Sigmoid colon (tissue), 7 donors: Measurements from ENCODE around the gene LMNTD2. TPM values are rescaled to one million over a fixed set of nuclear protein-coding genes. Genes with fewer than 3 reads are reported as not detected.

Source experiments
- DNase-seq: peaks from one replicate; pipeline ENCODE4 v3.0.0-alpha.2; 2019
- H3K27ac ChIP-seq, 4 donors: fragments of 200-600 bp; sonication (generic); one replicate each; pipeline ENCODE4 v1.5.1; 2016 to 2019; ENCODE audit warnings: mild to moderate bottlenecking in 1 of 4
- H3K27me3 ChIP-seq, 3 donors: fragments of 200-600 bp; sonication (generic); one replicate each; pipeline ENCODE4 v1.5.1; 2019; ENCODE audit warnings: mild to moderate bottlenecking in 1 of 3
- H3K36me3 ChIP-seq, 4 donors: fragments of 200-600 bp; sonication (generic); one replicate each; pipeline ENCODE4 v1.5.1; 2016 to 2019
- H3K4me1 ChIP-seq, 4 donors: fragments of 200-600 bp; sonication (generic); one replicate each; pipeline ENCODE4 v1.5.1; 2017 to 2019
- H3K4me3 ChIP-seq, 4 donors: fragments of 200-600 bp; sonication (generic); one replicate each; pipeline ENCODE4 v1.5.1; 2017 to 2019; ENCODE audit warnings: mild to moderate bottlenecking in 2 of 4, moderate library complexity in 1 of 4
- H3K9me3 ChIP-seq, 4 donors: fragments of 200-600 bp in 3 of 4; sonication (generic) in 3 of 4; one replicate each; pipeline versions ENCODE4 v1.5.1 to v1.6.1; 2013 to 2019
- EP300 ChIP-seq, 4 donors: sonication (generic); formaldehyde crosslinking; IDR thresholded peaks; one replicate each; pipeline ENCODE4 v1.6.1; 2017; ENCODE audit warnings: antibody characterized with exemption in 4 of 4
- POLR2A ChIP-seq, 2 donors: fragments of 450-650 bp; IDR thresholded peaks; one replicate each; pipeline ENCODE4 v1.6.1; 2016; ENCODE audit warnings: antibody characterized with exemption in 2 of 2, mild to moderate bottlenecking in 2 of 2, moderate library complexity in 2 of 2
- POLR2AphosphoS5 ChIP-seq, 4 donors: sonication (generic); formaldehyde crosslinking; IDR thresholded peaks; one replicate each; pipeline ENCODE4 v1.6.1; 2017; ENCODE audit warnings: antibody characterized with exemption in 4 of 4
- WGBS, 2 donors: extraction: QIAGEN DNeasy Blood & Tissue Kit; methylation state at CpG; one replicate each; pipeline ENCODE4 v1.1.7; 2013; 5-methylcytosine and 5-hydroxymethylcytosine counted together
- intact Hi-C: fragments of 100-400 bp; cut with DNase I; formaldehyde crosslinking; loops from one replicate; pipeline ENCODE4 v1.15.1; 2023
- polyA plus RNA-seq, 3 donors: library from polyadenylated mRNA; stranded (reverse); fragments of 200-250 nt; gene quantifications; one replicate each; pipeline ENCODE4 v1.2.3, GENCODE V29; 2013
- total RNA-seq, 4 donors: library from RNA; depleted of rRNA; stranded (reverse); fragments of >200 nt; gene quantifications; one replicate each; pipeline ENCODE4 v1.1.0, GENCODE V29; 2016
- TF ChIP-seq, protein P1 (sequence below), 4 experiments: fragments of 450-650 bp in 3 of 4; fragments of 200-600 bp in 1 of 4; IDR thresholded peaks; one replicate each; pipeline ENCODE4 v1.5.1; 2016 to 2019; ENCODE audit warnings: antibody characterized with exemption in 4 of 4, mild to moderate bottlenecking in 3 of 4, moderate library complexity in 2 of 4
- donor health status: healthy with polysubstance abuse.
- donor health status: Bipolar disorder and iron deficiency.
- donor health status: healthy.

LMNTD2 gene
- total and polyA plus RNA-seq, 7 donors = 0.66 to 6.3 (median 1.3) TPM; not detected in 1

DNA sequence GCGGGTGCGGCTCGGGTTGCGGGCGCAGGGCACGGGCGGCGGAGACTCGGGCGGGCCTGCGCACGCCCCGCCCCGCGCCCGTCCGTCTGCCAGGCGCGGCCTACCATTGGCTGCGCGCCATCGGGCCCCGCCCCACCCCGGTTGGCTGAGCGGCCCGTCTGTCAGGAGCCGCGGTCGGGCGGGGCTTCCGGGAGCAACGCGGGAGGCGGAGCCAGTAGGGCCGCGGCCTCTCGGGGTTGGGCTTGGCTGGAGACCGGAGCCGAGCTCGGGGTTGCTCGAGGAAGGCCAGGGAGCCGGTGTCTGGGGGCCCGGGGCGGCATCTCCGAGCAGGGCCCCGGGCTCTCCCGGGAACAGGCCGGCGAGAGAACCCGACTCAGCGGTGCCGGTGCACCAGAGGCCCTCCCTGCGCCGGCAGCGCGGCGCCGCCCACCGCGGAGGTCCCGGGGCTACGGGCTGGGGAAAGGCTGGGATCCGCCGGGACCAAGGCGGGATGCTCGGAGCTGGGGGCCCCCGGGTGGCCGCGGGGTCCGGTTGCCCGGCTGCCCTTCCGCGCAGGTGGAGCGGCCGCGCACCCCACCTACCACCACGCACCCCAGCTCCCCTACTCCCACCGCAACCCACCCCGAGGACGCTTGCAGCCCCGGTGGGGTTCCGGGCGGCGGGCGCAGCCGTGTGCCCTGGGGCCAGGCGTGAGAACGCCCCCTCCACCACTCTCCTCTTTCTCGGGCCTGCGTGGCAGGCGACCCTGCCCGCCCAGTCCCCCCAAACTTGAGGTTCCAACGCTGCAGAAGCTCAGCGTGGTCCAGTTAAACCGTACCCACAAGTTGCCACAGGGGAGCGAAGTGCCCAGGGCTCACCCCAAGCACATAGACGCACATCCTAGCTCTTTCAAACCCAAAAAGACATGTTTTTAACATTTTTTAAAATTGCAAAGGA, 24.8 kb downstream of the LMNTD2 start, which contains the start of gene HRAS:
Gene HRAS, minus strand, starts transcription at position 58 of the 936 bp plus-strand sequence.
- Histone ChIP-seq H3K4me1 (peaks cover 0 to 37% (median 33%) of the 10 kb centered on the region in 4 donors), H3K36me3 (peaks cover 0 to 28% (median 22%) of the 10 kb centered on the region in 4 donors), H3K27me3 (peaks cover 18 to 39% (median 21%) of the 10 kb centered on the region in 3 donors), H3K4me3 (peak within 1 kb of the TSS; percentile 57 to 94 (median 80)), H3K9me3 (no peaks in the 10 kb centered on the region), H3K27ac (peak within 1 kb of the TSS; percentile 82 to 88 (median 84))
- DNase-seq = peak; percentile 97
- intact Hi-C loops = loop anchor here (2.0 to 10.0 kb wide), 2 partner anchors 17 to 301 kb away; partner anchors contain the start of genes PSMD13 and SIRT3
- WGBS, 2 donors = 1% methylated on average over 97 of the region's 97 CpGs
- TF ChIP-seq EP300 (IDR thresholded peaks at IDR 0.05) (no peak), POLR2AphosphoS5 (IDR thresholded peaks at IDR 0.05) (peak in 3 of 4 donors; percentile 70 to 86 (median 78)), POLR2A (IDR thresholded peaks at IDR 0.05) (peak in 1 of 2 donors; percentile 50)
- TF ChIP-seq, protein P1, sequence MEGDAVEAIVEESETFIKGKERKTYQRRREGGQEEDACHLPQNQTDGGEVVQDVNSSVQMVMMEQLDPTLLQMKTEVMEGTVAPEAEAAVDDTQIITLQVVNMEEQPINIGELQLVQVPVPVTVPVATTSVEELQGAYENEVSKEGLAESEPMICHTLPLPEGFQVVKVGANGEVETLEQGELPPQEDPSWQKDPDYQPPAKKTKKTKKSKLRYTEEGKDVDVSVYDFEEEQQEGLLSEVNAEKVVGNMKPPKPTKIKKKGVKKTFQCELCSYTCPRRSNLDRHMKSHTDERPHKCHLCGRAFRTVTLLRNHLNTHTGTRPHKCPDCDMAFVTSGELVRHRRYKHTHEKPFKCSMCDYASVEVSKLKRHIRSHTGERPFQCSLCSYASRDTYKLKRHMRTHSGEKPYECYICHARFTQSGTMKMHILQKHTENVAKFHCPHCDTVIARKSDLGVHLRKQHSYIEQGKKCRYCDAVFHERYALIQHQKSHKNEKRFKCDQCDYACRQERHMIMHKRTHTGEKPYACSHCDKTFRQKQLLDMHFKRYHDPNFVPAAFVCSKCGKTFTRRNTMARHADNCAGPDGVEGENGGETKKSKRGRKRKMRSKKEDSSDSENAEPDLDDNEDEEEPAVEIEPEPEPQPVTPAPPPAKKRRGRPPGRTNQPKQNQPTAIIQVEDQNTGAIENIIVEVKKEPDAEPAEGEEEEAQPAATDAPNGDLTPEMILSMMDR (IDR thresholded peaks at IDR 0.05) = no peak

DNA sequence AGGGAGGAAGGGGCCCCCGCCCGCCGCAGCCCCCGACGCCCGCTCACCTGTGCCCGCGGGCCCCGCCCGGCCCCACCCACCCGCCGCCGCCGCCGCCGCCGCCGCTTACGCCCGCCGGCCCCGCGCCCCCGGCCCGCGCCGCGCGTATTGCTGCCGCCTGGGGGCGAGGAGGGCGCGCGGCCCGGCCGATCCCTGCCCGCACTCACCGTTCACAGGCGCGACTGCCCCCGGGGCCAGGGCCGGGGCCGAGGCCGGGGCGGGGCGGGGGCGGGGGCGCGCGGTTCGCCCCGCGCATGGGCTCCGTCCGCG, 25.4 kb downstream of the LMNTD2 start:
- peaks cover 0 to 37% (median 33%) of the 10 kb centered on the region in 4 donors for H3K4me1 ChIP-seq
- 1 to 2% methylated on average over 56 of the region's 56 CpGs for WGBS, 2 donors

DNA sequence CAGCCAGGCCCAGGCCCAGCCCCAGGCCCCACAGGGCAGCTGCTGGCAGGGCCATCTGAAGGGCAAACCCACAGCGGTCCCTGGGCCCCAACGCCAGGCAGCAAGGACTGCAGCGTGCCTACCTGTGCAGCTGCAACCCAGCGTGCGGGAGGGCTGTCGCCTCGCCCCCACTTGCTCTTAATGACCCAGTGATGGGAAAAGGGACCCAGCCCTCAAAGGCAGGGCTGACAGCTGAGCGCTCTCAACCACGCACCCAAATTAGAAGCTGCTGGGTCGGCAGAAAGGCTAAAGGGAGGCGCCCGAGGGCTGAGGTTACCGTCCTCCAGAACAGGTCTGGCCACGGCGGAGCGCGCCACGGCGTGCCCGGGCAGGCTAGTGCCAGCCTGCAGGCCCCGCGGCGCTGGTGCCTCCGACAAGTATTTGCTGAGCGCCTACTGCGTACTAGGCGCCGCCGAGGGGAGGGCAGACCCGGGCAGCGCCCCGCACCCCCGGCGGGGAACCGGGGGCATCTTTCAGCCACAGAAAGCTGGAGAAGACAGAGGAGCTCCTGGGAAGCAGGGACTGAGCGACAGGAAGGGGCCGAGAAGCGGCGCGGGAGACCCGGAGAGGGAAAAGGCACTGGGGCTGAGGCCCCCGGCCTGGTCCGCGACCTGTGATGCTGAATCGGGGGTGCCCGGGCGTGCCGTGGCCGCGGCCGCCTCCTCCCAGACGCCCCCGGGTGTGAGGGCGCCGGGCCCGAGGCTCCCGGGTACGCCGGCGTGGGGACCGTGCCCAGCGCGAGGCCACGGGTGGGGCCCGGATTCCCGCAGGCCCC, 25.9 kb downstream of the LMNTD2 start:
- intact Hi-C loops = loop anchor here (2.0 to 10.0 kb wide), 2 partner anchors 16 to 300 kb away; partner anchors contain the start of genes PSMD13 and SIRT3
- Histone ChIP-seq H3K4me1 (peaks cover 0 to 37% (median 33%) of the 10 kb centered on the region in 4 donors), H3K27ac (peak overlapping the region; percentile 52 to 84 (median 66)), H3K36me3 (peaks cover 0 to 28% (median 22%) of the 10 kb centered on the region in 4 donors), H3K9me3 (no peaks in the 10 kb centered on the region), H3K27me3 (peaks cover 15 to 27% (median 18%) of the 10 kb centered on the region in 3 donors), H3K4me3 (peak overlapping the region; percentile 52 to 94 (median 80))
- TF ChIP-seq POLR2AphosphoS5 (IDR thresholded peaks at IDR 0.05) = no peak
- no peak for TF ChIP-seq POLR2A (IDR thresholded peaks at IDR 0.05)
- TF ChIP-seq, protein P1 (IDR thresholded peaks at IDR 0.05) = no peak
- no peak for TF ChIP-seq EP300 (IDR thresholded peaks at IDR 0.05)
- 5 to 9% methylated on average over 66 of the region's 66 CpGs for WGBS, 2 donors
- no peak for DNase-seq

More for the DNA sequence above, 25.4 kb downstream of the LMNTD2 start:
- Histone ChIP-seq H3K27ac (peak overlapping the region; percentile 52 to 85 (median 83)), H3K4me3 (peak overlapping the region; percentile 52 to 94 (median 80)), H3K27me3 (peaks cover 17 to 32% (median 18%) of the 10 kb centered on the region in 3 donors), H3K9me3 (no peaks in the 10 kb centered on the region), H3K36me3 (peaks cover 0 to 28% (median 22%) of the 10 kb centered on the region in 4 donors)
- DNase-seq = no peak
- TF ChIP-seq, protein P1 (IDR thresholded peaks at IDR 0.05) = no peak
- TF ChIP-seq EP300 (IDR thresholded peaks at IDR 0.05) (no peak), POLR2A (IDR thresholded peaks at IDR 0.05) (no peak), POLR2AphosphoS5 (IDR thresholded peaks at IDR 0.05) (no peak)
- intact Hi-C loops = loop anchor here (2.0 to 10.0 kb wide), 2 partner anchors 16 to 300 kb away; partner anchors contain the start of genes PSMD13 and SIRT3
